Measurements from ENCODE around the gene PLXND1. TPM values are rescaled to one million over a fixed set of nuclear protein-coding genes. Genes with fewer than 3 reads are reported as not detected.

Gene PLXND1
- total RNA-seq, 2 donors from 2014 or later: 73.1 to 83.2 TPM

DNA sequence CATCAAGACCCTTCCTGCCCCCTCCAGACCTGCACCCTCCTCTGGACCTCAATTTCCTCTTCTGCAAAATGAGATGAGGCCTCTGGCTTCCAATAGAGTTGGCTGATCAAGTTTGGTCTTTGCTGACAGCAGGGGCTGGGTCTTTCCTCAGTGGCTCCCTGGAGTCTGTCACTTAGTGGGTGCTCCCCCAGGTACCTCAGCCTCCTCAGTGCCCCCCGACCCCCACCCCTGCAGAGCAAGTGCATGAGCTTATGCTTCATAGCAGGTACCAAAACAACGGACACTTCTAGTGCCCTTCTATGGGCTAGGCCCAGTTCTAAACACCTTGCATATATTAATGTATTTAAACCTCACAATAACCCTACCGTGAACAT lies 6.9 kb upstream of the PLXND1 start:
- Mint-ChIP-seq H3K4me1 (peaks cover 11% of the 10 kb centered on the region), H3K27me3 (ENCODE audit: insufficient read depth) (peaks cover 2% of the 10 kb centered on the region), H3K4me3 (no peak overlapping the region), H3K36me3 (ENCODE audit: low read depth) (no peaks in the 10 kb centered on the region), H3K27ac (peak overlapping the region; percentile 35), H3K9me3 (no peaks in the 10 kb centered on the region)
- Histone ChIP-seq H3K9me3 (ENCODE audit: control insufficient read depth, low read length) (no peaks in the 10 kb centered on the region), H3K27ac (ENCODE audit: low read depth, low read length) (no peak overlapping the region), H3K9ac (ENCODE audit: extremely low read depth, low read length, poor library complexity, severe bottlenecking) (no peak overlapping the region), H3K27me3 (ENCODE audit: control insufficient read depth, insufficient read depth, low read length, poor library complexity, severe bottlenecking) (no peaks in the 10 kb centered on the region), H3K4me3 (ENCODE audit: low read length) (no peak overlapping the region), H3K36me3 (ENCODE audit: control insufficient read depth, insufficient read depth, low read length) (no peaks in the 10 kb centered on the region), H3K4me1 (ENCODE audit: control insufficient read depth, insufficient read depth, low read length) (no peaks in the 10 kb centered on the region)
- no peak for TF ChIP-seq CTCF (conservative IDR thresholded peaks at IDR 0.05)
- 86 to 100% methylated on average over 1 to 3 of the region's 3 CpGs for WGBS, 2 experiments (ENCODE audit: insufficient coverage in 1 of 2, insufficient read length in 1 of 2)
- DNase-seq: no peak

GRCh38 chr3:129612534-129613366 lies 6.3 kb upstream of the PLXND1 start:
- peak overlapping the region; percentile 41 for H3K27ac Mint-ChIP-seq
- no peaks in the 10 kb centered on the region for H3K36me3 Mint-ChIP-seq (ENCODE audit: low read depth)
- H3K9me3 ChIP-seq (ENCODE audit: control insufficient read depth, low read length): no peaks in the 10 kb centered on the region
- H3K4me3 ChIP-seq (ENCODE audit: low read length): no peak overlapping the region
- H3K9ac ChIP-seq (ENCODE audit: extremely low read depth, low read length, poor library complexity, severe bottlenecking): no peak overlapping the region
- WGBS, 2 experiments (ENCODE audit: insufficient coverage in 1 of 2, insufficient read length in 1 of 2): 68 to 82% methylated on average over 9 to 16 of the region's 16 CpGs
- no peak for TF ChIP-seq CTCF (conservative IDR thresholded peaks at IDR 0.05)
- no peak for DNase-seq
- peaks cover 11% of the 10 kb centered on the region for H3K4me1 Mint-ChIP-seq
- H3K27me3 Mint-ChIP-seq (ENCODE audit: insufficient read depth): peaks cover 2% of the 10 kb centered on the region
- no peaks in the 10 kb centered on the region for H3K9me3 Mint-ChIP-seq
- no peaks in the 10 kb centered on the region for H3K4me1 ChIP-seq (ENCODE audit: control insufficient read depth, insufficient read depth, low read length)
- no peaks in the 10 kb centered on the region for H3K27me3 ChIP-seq (ENCODE audit: control insufficient read depth, insufficient read depth, low read length, poor library complexity, severe bottlenecking)
- no peaks in the 10 kb centered on the region for H3K36me3 ChIP-seq (ENCODE audit: control insufficient read depth, insufficient read depth, low read length)
- no peak overlapping the region for H3K4me3 Mint-ChIP-seq
- peak overlapping the region; percentile 79 for H3K27ac ChIP-seq (ENCODE audit: low read depth, low read length)

DNA sequence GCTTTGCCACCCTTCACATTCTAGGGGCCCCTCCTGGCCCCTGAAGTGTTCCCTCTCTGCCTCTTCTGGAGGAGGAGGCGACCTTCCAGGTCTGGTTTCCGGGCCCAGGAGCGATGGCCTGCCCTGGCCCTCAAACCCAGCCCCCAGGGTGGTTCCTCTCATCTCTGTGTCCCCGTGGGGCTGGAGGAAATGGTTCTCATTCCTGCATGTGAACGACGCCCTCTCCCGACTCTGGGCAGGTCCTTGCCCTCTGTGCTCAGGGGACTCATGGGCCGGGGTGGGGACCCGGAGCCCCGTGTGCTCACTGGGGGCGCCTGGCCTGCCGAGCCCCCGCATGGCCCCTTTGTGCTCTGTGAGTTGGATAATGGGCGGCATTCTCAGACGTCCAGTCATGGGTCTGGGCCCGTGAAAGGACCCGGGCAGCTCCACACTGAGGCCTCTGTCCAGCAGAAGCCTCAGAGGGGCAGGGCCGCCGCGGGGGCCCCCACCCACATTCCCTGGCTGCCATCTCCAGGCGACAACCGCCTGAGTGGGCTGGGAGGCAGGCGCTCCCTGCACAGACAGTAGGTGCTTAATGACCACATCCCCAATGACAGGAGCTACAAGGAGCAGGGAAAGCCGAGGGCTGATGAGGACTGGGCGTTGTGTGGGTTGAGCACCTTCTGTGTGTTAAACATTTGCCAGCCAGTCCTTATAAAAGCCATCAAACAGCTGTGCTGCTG lies 5.5 kb upstream of the PLXND1 start:
- Histone ChIP-seq H3K27me3 (ENCODE audit: control insufficient read depth, insufficient read depth, low read length, poor library complexity, severe bottlenecking) (no peaks in the 10 kb centered on the region), H3K27ac (ENCODE audit: low read depth, low read length) (peak overlapping the region; percentile 79), H3K4me1 (ENCODE audit: control insufficient read depth, insufficient read depth, low read length) (no peaks in the 10 kb centered on the region), H3K4me3 (ENCODE audit: low read length) (no peak overlapping the region), H3K36me3 (ENCODE audit: control insufficient read depth, insufficient read depth, low read length) (no peaks in the 10 kb centered on the region), H3K9ac (ENCODE audit: extremely low read depth, low read length, poor library complexity, severe bottlenecking) (no peak overlapping the region), H3K9me3 (ENCODE audit: control insufficient read depth, low read length) (no peaks in the 10 kb centered on the region)
- H3K36me3 Mint-ChIP-seq (ENCODE audit: low read depth): no peaks in the 10 kb centered on the region
- WGBS, 2 experiments (ENCODE audit: insufficient coverage in 1 of 2, insufficient read length in 1 of 2): 41 to 65% methylated on average over 14 to 25 of the region's 25 CpGs
- peak; percentile 92 for DNase-seq
- H3K9me3 Mint-ChIP-seq: no peaks in the 10 kb centered on the region
- no peak overlapping the region for H3K4me3 Mint-ChIP-seq
- no peak for TF ChIP-seq CTCF (conservative IDR thresholded peaks at IDR 0.05)
- peaks cover 16% of the 10 kb centered on the region for H3K4me1 Mint-ChIP-seq
- H3K27ac Mint-ChIP-seq: peak overlapping the region; percentile 52
- peaks cover 2% of the 10 kb centered on the region for H3K27me3 Mint-ChIP-seq (ENCODE audit: insufficient read depth)
